ENCODE data around the gene MSI2.
A peak's percentile ranks its signal among the peaks of the same experiment; 100 is the strongest.

The MSI2 gene

GRCh38 chr17:57247261-57247660, 9.1 kb upstream of the MSI2 start:
- DNase-seq = no peak

GRCh38 chr17:57247913-57248312, 8.4 kb upstream of the MSI2 start:
- no peak for DNase-seq

GRCh38 chr17:57249520-57249919, 6.8 kb upstream of the MSI2 start:
- no peak for DNase-seq

- DNase-seq = no peak
Observed at GRCh38 chr17:57251211-57251787, 5.0 kb upstream of the MSI2 start.

GRCh38 chr17:57253362-57254065, 2.8 kb upstream of the MSI2 start:
- no peak for DNase-seq

GRCh38 chr17:57255182-57255775, 1.0 kb upstream of the MSI2 start:
- DNase-seq = no peak

- DNase-seq = no peak
Observed at GRCh38 chr17:57256708-57257112, 387 bp downstream of the MSI2 start.

GRCh38 chr17:57257195-57257894, 1.0 kb downstream of the MSI2 start:
- DNase-seq = no peak

- DNase-seq = no peak
Observed at GRCh38 chr17:57257895-57258851, 1.9 kb downstream of the MSI2 start.

- no peak for DNase-seq
Observed at GRCh38 chr17:57259306-57259705, 3.0 kb downstream of the MSI2 start.

GRCh38 chr17:57259817-57260216, 3.5 kb downstream of the MSI2 start:
- peak; percentile 35 for DNase-seq

- no peak for DNase-seq
Observed at GRCh38 chr17:57260325-57261083, 4.2 kb downstream of the MSI2 start.

- DNase-seq = no peak
Observed at GRCh38 chr17:57261084-57261461, 4.8 kb downstream of the MSI2 start.

- DNase-seq = no peak
Observed at GRCh38 chr17:57262557-57262956, 6.2 kb downstream of the MSI2 start.

- no peak for DNase-seq
Observed at GRCh38 chr17:57264250-57264649, 7.9 kb downstream of the MSI2 start.

- no peak for DNase-seq
Observed at GRCh38 chr17:57264776-57265175, 8.5 kb downstream of the MSI2 start.

GRCh38 chr17:57266902-57267311, 10.6 kb downstream of the MSI2 start:
- DNase-seq = no peak

- no peak for DNase-seq
Observed at GRCh38 chr17:57268181-57268580, 11.9 kb downstream of the MSI2 start.

- DNase-seq = no peak
Observed at GRCh38 chr17:57269052-57269451, 12.7 kb downstream of the MSI2 start.

- DNase-seq = no peak
Observed at GRCh38 chr17:57269598-57270255, 13.4 kb downstream of the MSI2 start.

- DNase-seq = no peak
Observed at GRCh38 chr17:57270801-57271245, 14.5 kb downstream of the MSI2 start.

Data from DMS153 (cell line).